ENCODE results near the gene EFCAB6. TPM values are rescaled to one million over a fixed set of nuclear protein-coding genes. Genes with fewer than 3 reads are reported as not detected.

Gene EFCAB6
- total RNA-seq, 3 donors from 2014 or later, result 3.0 to 9.8 (median 5.9) TPM

DNA sequence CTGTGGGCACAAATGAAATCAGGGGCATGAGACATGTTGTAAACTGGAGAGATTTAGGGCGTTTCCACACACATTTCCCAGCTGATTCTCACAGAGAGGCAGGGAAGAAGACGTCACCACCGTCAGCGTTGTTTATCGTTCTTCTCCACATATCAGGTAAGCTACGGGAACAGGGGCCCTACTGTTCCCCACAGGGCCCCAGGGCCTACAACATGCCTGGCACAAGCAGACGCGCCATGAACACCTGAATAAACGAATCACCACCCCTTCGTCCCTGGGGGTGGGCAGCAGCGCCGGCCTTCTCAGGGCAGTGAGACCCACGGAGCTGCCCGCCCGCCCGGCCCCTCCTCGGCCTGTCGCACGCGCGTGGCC, 342 bp downstream of the EFCAB6 start:
- intact Hi-C loops (cut with DNase I; ENCODE audit: low total_unique reads), result no loop called here
- Histone ChIP-seq H3K27ac (peak overlapping the region; percentile 87 to 95), H3K4me3 (peak overlapping the region; percentile 73 to 96 (median 95))

DNA sequence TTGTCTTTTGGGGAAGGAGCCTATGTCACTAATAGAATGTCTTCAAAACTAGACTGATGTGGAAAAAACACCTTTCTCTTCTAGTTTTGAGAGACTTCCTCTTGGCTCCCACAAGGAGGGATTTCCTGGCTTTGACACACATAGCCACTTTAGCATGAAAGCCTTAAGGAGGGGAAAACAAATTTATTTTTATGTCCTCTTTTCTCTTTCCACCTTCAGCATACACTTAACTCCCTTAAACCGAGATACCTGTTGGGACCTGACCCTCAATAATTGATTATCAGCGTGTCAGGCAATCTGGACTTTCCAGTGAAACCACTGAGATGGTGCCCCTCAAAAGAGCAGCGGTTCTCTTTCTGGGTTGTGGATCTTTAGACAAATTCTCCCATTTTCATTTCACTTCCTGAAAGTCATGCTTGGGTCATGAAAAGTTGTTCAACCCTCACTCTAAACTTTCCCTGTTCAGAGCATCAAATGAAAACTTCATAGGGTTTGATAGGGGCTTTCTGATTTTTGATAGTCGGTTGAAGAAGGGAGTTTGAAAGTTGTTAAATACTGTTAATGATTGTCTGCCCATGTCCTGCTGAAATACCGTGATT, 9.1 kb downstream of the EFCAB6 start:
- no peaks in the 10 kb centered on the region for H3K36me3 ChIP-seq
- H3K9me3 ChIP-seq, result peaks cover 6 to 17% of the 10 kb centered on the region in 2 donors
- no peak overlapping the region for H3K27ac ChIP-seq
- H3K27me3 ChIP-seq, result no peaks in the 10 kb centered on the region
- TF ChIP-seq POLR2AphosphoS5 (IDR thresholded peaks at IDR 0.05), result no peak
- TF ChIP-seq, protein P1, sequence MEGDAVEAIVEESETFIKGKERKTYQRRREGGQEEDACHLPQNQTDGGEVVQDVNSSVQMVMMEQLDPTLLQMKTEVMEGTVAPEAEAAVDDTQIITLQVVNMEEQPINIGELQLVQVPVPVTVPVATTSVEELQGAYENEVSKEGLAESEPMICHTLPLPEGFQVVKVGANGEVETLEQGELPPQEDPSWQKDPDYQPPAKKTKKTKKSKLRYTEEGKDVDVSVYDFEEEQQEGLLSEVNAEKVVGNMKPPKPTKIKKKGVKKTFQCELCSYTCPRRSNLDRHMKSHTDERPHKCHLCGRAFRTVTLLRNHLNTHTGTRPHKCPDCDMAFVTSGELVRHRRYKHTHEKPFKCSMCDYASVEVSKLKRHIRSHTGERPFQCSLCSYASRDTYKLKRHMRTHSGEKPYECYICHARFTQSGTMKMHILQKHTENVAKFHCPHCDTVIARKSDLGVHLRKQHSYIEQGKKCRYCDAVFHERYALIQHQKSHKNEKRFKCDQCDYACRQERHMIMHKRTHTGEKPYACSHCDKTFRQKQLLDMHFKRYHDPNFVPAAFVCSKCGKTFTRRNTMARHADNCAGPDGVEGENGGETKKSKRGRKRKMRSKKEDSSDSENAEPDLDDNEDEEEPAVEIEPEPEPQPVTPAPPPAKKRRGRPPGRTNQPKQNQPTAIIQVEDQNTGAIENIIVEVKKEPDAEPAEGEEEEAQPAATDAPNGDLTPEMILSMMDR (IDR thresholded peaks at IDR 0.05), result no peak
- no peak for TF ChIP-seq POLR2A (IDR thresholded peaks at IDR 0.05)
- H3K4me3 ChIP-seq, result no peak overlapping the region
- H3K4me1 ChIP-seq, result no peaks in the 10 kb centered on the region
- intact Hi-C loops (cut with DNase I; ENCODE audit: low total_unique reads), result no loop called here
- no peak for DNase-seq (ENCODE audit: low spot score in 2 of 2)

More for the DNA sequence above, 342 bp downstream of the EFCAB6 start:
- Histone ChIP-seq H3K36me3 (no peaks in the 10 kb centered on the region), H3K27me3 (no peaks in the 10 kb centered on the region), H3K9me3 (no peaks in the 10 kb centered on the region), H3K4me1 (peaks cover 0 to 10% of the 10 kb centered on the region in 2 donors)
- no peak for DNase-seq (ENCODE audit: low spot score in 2 of 2)
- TF ChIP-seq POLR2A (IDR thresholded peaks at IDR 0.05) (no peak), POLR2AphosphoS5 (IDR thresholded peaks at IDR 0.05) (no peak)
- TF ChIP-seq, protein P1 (IDR thresholded peaks at IDR 0.05), result no peak

DNA sequence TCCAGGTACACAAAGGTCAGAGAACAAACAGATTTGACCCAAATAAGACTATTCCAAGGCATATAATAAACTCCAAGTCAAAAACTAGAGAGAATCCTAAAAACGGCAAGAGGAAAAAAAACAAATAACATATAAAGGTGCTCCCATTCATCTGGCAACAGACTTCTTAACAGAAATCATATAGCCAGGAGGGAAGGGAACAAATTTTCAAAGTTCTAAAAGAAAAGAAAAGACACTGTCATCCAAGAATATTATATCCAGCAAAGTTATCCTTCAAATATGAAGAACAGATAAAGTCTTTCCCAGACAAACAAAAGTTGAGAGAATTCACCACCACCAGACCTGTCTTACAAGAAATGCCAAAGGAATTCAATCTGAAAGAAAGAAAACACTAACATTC, 11.1 kb downstream of the EFCAB6 start:
- no peak for DNase-seq (ENCODE audit: low spot score in 2 of 2)
- Histone ChIP-seq H3K36me3 (no peaks in the 10 kb centered on the region), H3K27ac (no peak overlapping the region), H3K27me3 (no peaks in the 10 kb centered on the region), H3K9me3 (peaks cover 6 to 17% of the 10 kb centered on the region in 2 donors), H3K4me3 (no peak overlapping the region), H3K4me1 (no peaks in the 10 kb centered on the region)
- intact Hi-C loops (cut with DNase I; ENCODE audit: low total_unique reads), result no loop called here
- TF ChIP-seq POLR2AphosphoS5 (IDR thresholded peaks at IDR 0.05) (no peak), POLR2A (IDR thresholded peaks at IDR 0.05) (no peak)
- TF ChIP-seq, protein P1 (IDR thresholded peaks at IDR 0.05), result no peak

DNA sequence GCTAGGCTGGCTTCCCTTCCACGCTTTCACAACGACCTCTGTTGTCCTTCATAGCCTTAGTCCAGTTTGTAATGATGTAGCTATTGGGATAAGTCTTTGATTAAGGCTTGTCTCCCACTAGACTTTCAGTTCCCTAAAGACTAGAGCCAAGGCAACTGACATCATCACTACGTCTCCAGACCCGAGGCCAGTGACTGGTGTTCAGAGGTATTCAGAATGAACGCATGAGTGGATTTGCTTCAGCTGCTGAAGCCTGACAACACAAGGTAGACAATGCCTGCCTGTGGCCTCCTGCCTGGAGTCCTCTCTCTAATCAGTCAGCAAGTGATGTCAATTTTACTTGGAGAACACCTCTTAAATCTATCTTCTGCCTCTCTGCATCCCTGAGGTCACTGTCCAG, 13.6 kb downstream of the EFCAB6 start:
- DNase-seq (ENCODE audit: low spot score in 2 of 2), result no peak
- Histone ChIP-seq H3K36me3 (no peaks in the 10 kb centered on the region), H3K27me3 (no peaks in the 10 kb centered on the region), H3K9me3 (peaks cover 6 to 17% of the 10 kb centered on the region in 2 donors), H3K4me1 (no peaks in the 10 kb centered on the region), H3K4me3 (no peak overlapping the region), H3K27ac (no peak overlapping the region)
- intact Hi-C loops (cut with DNase I; ENCODE audit: low total_unique reads), result no loop called here
- TF ChIP-seq, protein P1 (IDR thresholded peaks at IDR 0.05), result no peak
- no peak for TF ChIP-seq POLR2AphosphoS5 (IDR thresholded peaks at IDR 0.05)
- no peak for TF ChIP-seq POLR2A (IDR thresholded peaks at IDR 0.05)

DNA sequence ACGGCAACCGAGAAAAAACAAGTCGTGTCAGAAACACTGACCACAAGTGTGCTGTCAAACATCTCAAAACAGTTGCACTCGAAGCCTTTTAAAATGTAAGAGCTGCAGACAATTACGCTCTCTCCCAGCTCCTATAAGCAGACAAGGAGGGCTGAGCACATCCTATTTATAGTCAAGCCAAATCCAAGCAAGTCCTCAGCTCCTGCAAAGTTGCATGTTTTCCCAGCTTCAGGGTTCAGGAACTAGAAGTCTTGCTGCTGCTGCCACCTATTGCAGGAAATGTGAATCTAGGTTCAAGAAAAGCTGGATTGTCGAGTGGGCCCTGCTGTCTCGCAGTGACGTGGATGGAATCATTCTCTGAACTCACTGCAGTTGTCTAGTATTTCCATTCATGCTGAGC, 15.5 kb downstream of the EFCAB6 start:
- no peak for DNase-seq (ENCODE audit: low spot score in 2 of 2)
- Histone ChIP-seq H3K4me1 (no peaks in the 10 kb centered on the region), H3K27ac (no peak overlapping the region), H3K4me3 (no peak overlapping the region), H3K36me3 (no peaks in the 10 kb centered on the region), H3K27me3 (no peaks in the 10 kb centered on the region), H3K9me3 (peaks cover 6 to 11% of the 10 kb centered on the region in 2 donors)
- TF ChIP-seq POLR2AphosphoS5 (IDR thresholded peaks at IDR 0.05) (no peak), POLR2A (IDR thresholded peaks at IDR 0.05) (no peak)
- TF ChIP-seq, protein P1 (IDR thresholded peaks at IDR 0.05), result no peak
- intact Hi-C loops (cut with DNase I; ENCODE audit: low total_unique reads), result no loop called here

Data from breast epithelium (tissue), 4 donors.